Stimulated activated CD8-positive, alpha-beta memory T cell treated with anti-CD3 and anti-CD28 coated beads, Interleukin-7, amount 100 ng/mL, for 48 hours (primary cell): ENCODE results near the gene PTPRN2.

Experiments
- DNase-seq, 2 donors: peaks; one replicate each; pipeline ENCODE4 v3.0.0-alpha.2; 2020; ENCODE audit warnings: low read depth in 1 of 2; ENCODE audit errors: extremely low read depth in 1 of 2

Gene PTPRN2

GRCh38 chr7:157839672-157840167 is 747.9 kb downstream of the PTPRN2 start:
- no peak for DNase-seq

GRCh38 chr7:157839226-157839625 is 748.4 kb downstream of the PTPRN2 start:
- DNase-seq: no peak

GRCh38 chr7:157837561-157837960 is 750.1 kb downstream of the PTPRN2 start:
- DNase-seq: no peak

- no peak for DNase-seq
Observed at GRCh38 chr7:157837047-157837446, 750.6 kb downstream of the PTPRN2 start.

GRCh38 chr7:157834501-157835163 is 753.0 kb downstream of the PTPRN2 start:
- DNase-seq: no peak

GRCh38 chr7:157832866-157833607 is 754.6 kb downstream of the PTPRN2 start:
- DNase-seq: no peak

GRCh38 chr7:157832421-157832820 is 755.2 kb downstream of the PTPRN2 start:
- no peak for DNase-seq

- no peak for DNase-seq
Observed at GRCh38 chr7:157832006-157832405, 755.6 kb downstream of the PTPRN2 start.

- DNase-seq: no peak
Observed at GRCh38 chr7:157831143-157831905, 756.3 kb downstream of the PTPRN2 start.

GRCh38 chr7:157830331-157830730 is 757.3 kb downstream of the PTPRN2 start:
- no peak for DNase-seq

GRCh38 chr7:157829491-157829890 is 758.1 kb downstream of the PTPRN2 start:
- DNase-seq: no peak

- DNase-seq: no peak
Observed at GRCh38 chr7:157828881-157829280, 758.7 kb downstream of the PTPRN2 start.

- DNase-seq: no peak
Observed at GRCh38 chr7:157828190-157828589, 759.4 kb downstream of the PTPRN2 start.

GRCh38 chr7:157827863-157828160 is 759.8 kb downstream of the PTPRN2 start:
- no peak for DNase-seq

GRCh38 chr7:157827045-157827862 is 760.4 kb downstream of the PTPRN2 start:
- no peak for DNase-seq

- no peak for DNase-seq
Observed at GRCh38 chr7:157826566-157826965, 761.1 kb downstream of the PTPRN2 start.

- DNase-seq: no peak
Observed at GRCh38 chr7:157825325-157825724, 762.3 kb downstream of the PTPRN2 start.

- DNase-seq: no peak
Observed at GRCh38 chr7:157824819-157825121, 762.9 kb downstream of the PTPRN2 start.

- no peak for DNase-seq
Observed at GRCh38 chr7:157824011-157824818, 763.4 kb downstream of the PTPRN2 start.

GRCh38 chr7:157822688-157823031 is 765.0 kb downstream of the PTPRN2 start:
- no peak for DNase-seq
